T-helper 1 cell treated with Interleukin-12 subunit alpha and Interleukin-12 subunit beta and Interleukin-4 antibody, amounts not matched to agents 30 μg/mL and 1 μg/mL, for 36 hours (primary cell): ENCODE data around the gene KIFC1.
"Not testable (repeated sequence)": the region's sequence is repeated elsewhere in the genome, so short reads cannot be mapped to it uniquely, and the experiment has no call there.

Experiments
- H3K27ac Mint-ChIP-seq: one replicate; pipeline ENCODE4 v1.8.0; 2021; ENCODE audit warnings: mild to moderate bottlenecking, mixed read lengths
- H3K27me3 Mint-ChIP-seq: one replicate; pipeline ENCODE4 v1.8.0; 2021; ENCODE audit warnings: low read depth, mixed read lengths
- H3K36me3 Mint-ChIP-seq: one replicate; pipeline ENCODE4 v1.8.0; 2021; ENCODE audit warnings: low read depth, mixed read lengths
- H3K4me1 Mint-ChIP-seq: one replicate; pipeline ENCODE4 v1.8.0; 2021; ENCODE audit warnings: low read depth, mixed read lengths
- H3K4me3 Mint-ChIP-seq: one replicate; pipeline ENCODE4 v1.8.0; 2021; ENCODE audit warnings: mild to moderate bottlenecking, moderate library complexity, mixed read lengths
- H3K9me3 Mint-ChIP-seq: one replicate; pipeline ENCODE4 v1.8.0; 2021; ENCODE audit warnings: mixed read lengths

Gene KIFC1

DNA sequence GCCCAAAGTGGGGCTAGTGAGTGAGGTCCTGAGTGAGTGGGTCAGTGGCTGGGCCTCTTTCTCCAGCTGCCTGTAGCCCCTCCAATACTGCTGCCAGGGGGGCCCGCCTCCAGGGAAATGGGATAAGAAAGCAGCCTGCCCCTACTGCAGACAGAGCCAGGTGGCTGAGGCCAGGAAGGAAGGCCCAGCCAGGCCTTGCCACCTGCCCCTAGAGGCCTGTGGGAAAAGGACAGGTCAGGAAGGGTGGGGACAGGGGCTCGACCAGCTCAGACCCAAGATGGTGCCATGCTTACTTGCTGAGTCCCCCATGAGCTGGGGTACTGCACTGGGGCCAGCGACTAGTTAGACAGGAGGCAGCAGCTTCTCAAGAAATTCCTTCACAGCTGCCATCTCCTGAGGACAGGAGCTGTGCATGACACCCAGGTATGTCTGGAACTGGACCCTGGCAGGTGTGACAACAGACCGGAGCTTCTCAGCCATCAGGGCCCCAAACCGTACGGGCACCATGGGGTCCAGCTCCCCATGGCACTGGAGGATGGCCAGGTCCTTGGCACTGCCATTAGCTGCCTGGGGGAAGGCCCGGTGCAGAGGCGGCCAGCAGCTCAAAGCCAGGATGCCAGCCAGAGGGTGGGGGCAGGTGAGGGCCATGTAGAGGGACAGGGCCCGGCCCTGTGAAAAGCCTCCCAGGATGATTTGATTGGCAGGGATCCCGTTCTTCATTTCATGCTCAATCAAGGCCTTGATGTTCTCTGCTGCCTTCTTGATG is 26.2 kb upstream of the KIFC1 start:
- not testable (repeated sequence) for H3K27me3 Mint-ChIP-seq, H3K9me3 Mint-ChIP-seq, H3K4me3 Mint-ChIP-seq, H3K36me3 Mint-ChIP-seq, H3K27ac Mint-ChIP-seq, H3K4me1 Mint-ChIP-seq

DNA sequence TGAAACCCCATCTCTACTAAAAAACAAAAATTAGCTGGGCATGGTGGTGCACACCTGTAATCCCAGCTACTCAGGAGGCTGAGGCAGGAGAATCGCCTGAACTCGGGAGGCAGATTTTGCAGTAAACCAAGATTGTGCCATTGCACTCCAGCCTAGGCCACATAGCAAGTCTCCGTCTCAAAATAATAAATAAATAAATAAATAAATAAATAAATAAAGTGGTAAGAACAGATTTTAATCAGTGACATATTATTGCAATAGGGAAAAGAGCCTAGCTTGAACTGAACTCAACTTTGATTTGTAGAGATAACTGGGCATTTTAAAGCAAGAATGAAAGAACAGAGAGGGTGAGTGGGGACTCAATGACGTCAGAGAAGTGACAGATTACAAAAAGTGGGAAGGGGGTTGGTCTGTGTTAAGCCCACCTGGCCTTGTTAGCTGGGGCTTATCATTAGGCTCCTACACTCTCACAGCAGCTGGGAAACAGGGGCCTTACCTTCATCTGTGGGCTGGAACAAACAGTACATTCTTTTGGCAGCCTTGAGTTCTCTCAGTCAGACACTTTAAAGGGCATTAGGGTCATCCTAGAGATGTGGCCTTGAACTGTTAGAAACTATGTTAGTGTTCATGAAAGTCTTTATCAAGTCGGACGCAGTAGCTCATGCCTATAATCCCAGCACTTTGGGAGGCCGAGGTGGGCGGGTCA is 24.5 kb upstream of the KIFC1 start:
- Mint-ChIP-seq H3K36me3 (no peaks in the 10 kb centered on the region), H3K4me3 (no peak overlapping the region), H3K4me1 (peaks cover 3% of the 10 kb centered on the region), H3K9me3 (no peaks in the 10 kb centered on the region), H3K27ac (no peak overlapping the region), H3K27me3 (no peaks in the 10 kb centered on the region)

DNA sequence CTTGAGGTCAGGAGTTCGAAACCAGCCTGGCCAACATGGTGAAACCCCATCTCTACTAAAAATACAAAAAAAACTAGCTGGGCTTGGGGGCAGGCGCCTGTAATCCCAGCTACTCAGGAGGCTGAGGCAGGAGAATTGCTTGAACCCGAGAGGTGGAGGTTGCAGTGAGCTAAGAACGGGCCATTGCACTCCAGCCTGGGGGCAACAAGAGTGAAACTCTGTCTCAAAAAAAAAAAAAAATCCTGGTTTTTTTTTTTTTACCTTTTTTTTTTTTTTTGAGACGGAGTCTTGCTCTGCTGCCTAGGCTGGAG is 24.0 kb upstream of the KIFC1 start:
- not testable (repeated sequence) for H3K36me3 Mint-ChIP-seq, H3K9me3 Mint-ChIP-seq, H3K4me3 Mint-ChIP-seq, H3K4me1 Mint-ChIP-seq, H3K27ac Mint-ChIP-seq, H3K27me3 Mint-ChIP-seq

DNA sequence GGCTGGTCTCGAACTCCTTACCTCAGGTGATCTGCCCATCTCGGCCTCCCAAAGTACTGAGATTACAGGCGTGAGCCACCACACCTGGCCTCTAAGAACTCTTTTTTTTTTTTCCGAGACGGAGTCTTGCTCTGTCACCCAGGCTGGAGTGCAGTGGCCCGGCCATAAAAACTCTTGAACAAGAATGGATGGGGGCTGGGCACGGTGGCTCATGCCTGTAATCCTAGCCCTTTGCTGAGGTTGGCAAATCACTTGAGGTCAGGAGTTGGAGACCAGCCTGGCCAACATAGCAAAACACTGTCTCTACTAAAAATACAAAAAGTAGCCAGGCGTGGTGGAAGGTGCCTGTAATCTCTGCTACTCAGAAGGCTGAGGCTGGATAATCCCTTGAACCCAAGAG is 19.7 kb upstream of the KIFC1 start:
- not testable (repeated sequence) for H3K9me3 Mint-ChIP-seq, H3K4me3 Mint-ChIP-seq, H3K27ac Mint-ChIP-seq

DNA sequence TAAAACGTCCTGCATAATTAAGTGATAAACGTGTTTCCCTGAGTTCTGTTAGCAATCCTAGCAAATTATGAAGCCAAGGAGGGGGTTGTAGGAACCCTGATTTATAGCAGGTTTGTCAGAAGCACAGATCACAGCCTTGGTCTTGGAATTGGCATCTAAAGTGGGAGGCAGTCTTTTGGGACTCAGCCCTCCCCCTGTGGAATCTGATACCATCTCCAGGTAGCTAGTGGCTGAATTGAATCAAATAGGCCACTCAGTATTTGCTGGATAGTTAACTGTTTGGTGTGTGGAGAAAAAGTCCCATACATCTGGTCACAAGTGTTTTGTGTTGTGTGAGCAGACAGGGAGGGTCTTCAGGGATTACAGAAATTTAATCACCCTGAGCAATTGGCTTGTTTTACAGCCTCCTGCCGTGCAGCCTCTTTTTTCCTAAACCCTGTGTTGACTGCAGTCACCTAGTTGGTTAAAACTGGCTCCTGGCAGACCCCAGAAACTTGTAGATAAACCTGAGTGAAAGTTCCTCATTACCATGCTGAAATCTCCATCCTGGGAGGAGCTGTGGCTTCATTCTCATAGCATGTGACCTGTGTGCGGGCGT is 19.0 kb upstream of the KIFC1 start:
- Mint-ChIP-seq H3K9me3 (no peaks in the 10 kb centered on the region), H3K4me1 (no peaks in the 10 kb centered on the region), H3K27ac (no peak overlapping the region), H3K4me3 (no peak overlapping the region), H3K27me3 (no peaks in the 10 kb centered on the region), H3K36me3 (no peaks in the 10 kb centered on the region)

More for the DNA sequence above, 19.7 kb upstream of the KIFC1 start:
- not testable (repeated sequence) for H3K27me3 Mint-ChIP-seq, H3K4me1 Mint-ChIP-seq, H3K36me3 Mint-ChIP-seq

DNA sequence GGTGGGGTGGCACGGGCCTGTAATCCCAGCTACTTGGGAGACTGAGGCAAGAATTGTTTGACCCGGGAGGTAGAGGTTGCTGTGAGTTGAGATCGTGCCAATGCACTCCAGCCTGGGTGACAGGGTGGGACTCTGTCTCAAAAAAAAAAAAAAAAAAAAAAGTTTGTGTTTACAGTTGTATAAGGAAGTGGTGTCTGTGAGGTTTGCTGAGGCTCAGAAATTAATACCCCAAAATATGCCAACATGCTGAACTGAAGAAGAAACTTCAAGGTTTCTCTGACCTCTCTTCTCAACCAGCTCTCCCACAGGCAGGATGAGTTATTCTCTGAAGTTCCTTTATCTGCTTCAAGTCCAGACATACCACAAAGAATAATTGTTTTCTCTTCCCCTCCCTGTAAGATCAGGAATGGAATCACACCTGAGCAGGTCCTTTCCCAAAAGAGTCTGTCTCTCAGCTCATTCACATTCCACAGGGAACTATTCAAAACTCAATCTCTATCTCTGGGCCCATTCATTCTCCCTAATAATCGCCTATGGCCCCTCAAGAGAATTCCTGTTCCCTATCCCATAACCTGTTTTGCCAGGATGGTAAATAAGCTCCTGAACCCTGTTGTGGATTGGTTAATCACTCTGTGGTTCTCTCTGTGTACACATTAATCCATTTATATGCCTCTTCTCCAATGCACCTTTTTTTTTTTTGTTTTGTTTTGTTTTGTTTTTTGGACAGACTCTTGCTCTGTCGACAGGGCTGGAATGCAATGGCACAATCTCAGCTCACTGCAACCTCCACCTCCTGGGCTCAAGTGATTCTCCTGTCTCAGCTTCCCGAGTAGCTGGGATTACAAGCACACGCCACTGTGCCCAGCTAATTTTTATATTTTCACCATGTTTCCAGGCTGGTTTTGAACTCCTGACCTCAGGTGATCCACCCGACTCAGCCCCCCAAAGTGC is 17.4 kb upstream of the KIFC1 start:
- no peaks in the 10 kb centered on the region for H3K4me1 Mint-ChIP-seq
- no peak overlapping the region for H3K4me3 Mint-ChIP-seq
- H3K36me3 Mint-ChIP-seq, result no peaks in the 10 kb centered on the region
- H3K9me3 Mint-ChIP-seq, result no peaks in the 10 kb centered on the region
- no peak overlapping the region for H3K27ac Mint-ChIP-seq
- H3K27me3 Mint-ChIP-seq, result no peaks in the 10 kb centered on the region

DNA sequence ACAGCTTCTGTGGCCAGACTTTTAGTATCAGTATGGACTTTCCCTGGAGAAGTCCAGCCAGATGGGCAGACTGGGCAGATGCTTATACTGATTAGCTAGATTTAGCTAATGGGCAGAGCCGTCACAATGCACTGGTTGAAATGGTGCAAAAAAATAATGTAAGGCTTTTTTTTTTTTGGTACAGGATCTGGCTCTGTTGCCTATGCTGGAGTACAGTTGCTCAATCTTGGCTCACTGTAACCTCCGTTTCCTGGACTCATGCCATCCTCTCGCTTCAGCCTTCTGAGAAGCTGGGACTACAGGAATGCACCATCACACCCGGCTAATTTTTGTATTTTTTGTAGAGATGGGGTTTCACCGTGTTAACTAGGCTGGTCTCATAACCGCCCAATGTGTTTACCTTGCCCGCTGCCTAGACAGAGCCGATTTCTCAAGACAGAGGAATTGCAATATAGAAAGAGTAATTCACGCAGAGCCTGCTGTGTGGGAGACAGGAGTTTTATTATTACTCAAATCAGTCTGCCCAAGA is 16.4 kb upstream of the KIFC1 start:
- H3K9me3 Mint-ChIP-seq, result no peaks in the 10 kb centered on the region
- H3K4me3 Mint-ChIP-seq, result no peak overlapping the region
- H3K4me1 Mint-ChIP-seq, result no peaks in the 10 kb centered on the region
- no peaks in the 10 kb centered on the region for H3K36me3 Mint-ChIP-seq
- no peak overlapping the region for H3K27ac Mint-ChIP-seq
- no peaks in the 10 kb centered on the region for H3K27me3 Mint-ChIP-seq

DNA sequence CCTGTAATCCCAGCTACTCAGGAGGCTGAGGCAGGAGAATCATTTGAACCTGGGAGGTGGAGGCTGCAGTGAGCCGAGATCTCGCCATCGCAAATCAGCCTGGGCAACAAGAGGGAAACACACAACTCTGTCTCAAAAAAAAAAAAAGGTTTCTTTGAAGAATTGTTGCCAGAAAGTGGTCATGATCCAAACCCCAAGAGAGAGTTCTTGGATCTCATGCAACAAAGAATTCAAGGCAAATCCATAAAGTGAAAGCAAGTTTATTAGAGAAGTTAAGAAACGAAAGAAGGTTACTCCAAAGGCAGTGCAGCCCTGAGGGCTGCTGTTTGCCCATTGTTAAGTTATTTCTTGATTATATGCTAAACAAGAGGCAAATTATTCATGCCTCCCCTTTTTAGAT is 14.5 kb upstream of the KIFC1 start:
- H3K4me3 Mint-ChIP-seq, result no peak overlapping the region
- H3K36me3 Mint-ChIP-seq, result no peaks in the 10 kb centered on the region
- no peak overlapping the region for H3K27ac Mint-ChIP-seq
- H3K27me3 Mint-ChIP-seq, result peaks cover 6% of the 10 kb centered on the region
- H3K4me1 Mint-ChIP-seq, result no peaks in the 10 kb centered on the region
- H3K9me3 Mint-ChIP-seq, result no peaks in the 10 kb centered on the region

DNA sequence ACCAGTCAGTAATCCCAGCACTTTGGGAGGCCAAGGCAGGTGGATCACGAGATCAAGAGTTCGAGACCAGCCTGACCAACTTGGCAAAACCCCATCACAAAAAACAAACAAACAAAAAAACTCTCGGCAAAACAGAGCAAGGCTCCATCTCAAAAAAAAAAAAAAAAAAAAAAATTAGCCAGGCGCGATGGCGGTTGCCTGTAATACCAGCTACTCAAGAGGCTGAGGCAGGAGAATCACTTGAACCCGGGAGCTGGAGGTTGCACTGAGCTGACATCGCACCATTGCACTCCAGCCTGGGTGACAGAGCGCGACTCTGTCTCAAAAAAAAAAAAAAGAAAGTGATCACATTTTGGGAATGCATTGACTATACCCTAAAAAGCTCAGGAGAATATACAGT is 12.4 kb upstream of the KIFC1 start:
- H3K4me3 Mint-ChIP-seq, H3K36me3 Mint-ChIP-seq, H3K27ac Mint-ChIP-seq, H3K9me3 Mint-ChIP-seq, H3K4me1 Mint-ChIP-seq, H3K27me3 Mint-ChIP-seq: not testable (repeated sequence)

DNA sequence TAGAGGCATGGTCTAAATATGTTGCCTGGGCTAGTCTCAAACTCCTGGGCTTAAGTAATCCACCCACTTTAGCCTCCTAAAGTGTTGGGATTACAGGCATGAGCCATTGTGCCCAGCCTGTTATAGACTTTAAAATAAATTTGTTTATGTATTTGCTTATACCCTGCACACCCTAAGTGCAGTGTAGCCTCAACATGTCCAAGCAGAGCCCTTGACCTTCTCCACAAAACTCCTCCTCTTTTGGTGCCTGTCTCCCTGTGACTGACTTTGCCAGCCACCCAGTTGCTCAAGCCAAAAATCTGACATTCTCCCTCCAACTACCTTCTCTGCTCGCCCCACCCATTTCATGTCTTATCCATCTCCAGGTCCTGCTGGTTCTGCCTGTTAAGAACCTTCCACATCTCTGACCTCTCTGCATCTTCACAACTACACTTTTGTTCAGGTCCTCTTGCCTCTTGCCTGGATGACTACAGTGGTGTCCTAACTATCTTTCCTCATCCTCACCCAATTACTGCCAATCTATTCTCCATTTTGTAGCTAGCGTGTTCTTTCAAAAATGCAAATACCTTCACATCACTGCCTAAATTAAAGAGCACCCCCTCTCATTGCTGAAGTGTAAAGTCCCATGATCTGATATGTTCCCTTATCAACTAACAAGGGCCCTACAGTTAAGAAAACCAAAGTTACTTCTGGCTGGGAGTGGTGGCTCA is 11.2 kb upstream of the KIFC1 start:
- no peak overlapping the region for H3K27ac Mint-ChIP-seq
- no peaks in the 10 kb centered on the region for H3K4me1 Mint-ChIP-seq
- no peaks in the 10 kb centered on the region for H3K9me3 Mint-ChIP-seq
- H3K36me3 Mint-ChIP-seq, result no peaks in the 10 kb centered on the region
- H3K27me3 Mint-ChIP-seq, result peaks cover 6% of the 10 kb centered on the region
- H3K4me3 Mint-ChIP-seq, result no peak overlapping the region

DNA sequence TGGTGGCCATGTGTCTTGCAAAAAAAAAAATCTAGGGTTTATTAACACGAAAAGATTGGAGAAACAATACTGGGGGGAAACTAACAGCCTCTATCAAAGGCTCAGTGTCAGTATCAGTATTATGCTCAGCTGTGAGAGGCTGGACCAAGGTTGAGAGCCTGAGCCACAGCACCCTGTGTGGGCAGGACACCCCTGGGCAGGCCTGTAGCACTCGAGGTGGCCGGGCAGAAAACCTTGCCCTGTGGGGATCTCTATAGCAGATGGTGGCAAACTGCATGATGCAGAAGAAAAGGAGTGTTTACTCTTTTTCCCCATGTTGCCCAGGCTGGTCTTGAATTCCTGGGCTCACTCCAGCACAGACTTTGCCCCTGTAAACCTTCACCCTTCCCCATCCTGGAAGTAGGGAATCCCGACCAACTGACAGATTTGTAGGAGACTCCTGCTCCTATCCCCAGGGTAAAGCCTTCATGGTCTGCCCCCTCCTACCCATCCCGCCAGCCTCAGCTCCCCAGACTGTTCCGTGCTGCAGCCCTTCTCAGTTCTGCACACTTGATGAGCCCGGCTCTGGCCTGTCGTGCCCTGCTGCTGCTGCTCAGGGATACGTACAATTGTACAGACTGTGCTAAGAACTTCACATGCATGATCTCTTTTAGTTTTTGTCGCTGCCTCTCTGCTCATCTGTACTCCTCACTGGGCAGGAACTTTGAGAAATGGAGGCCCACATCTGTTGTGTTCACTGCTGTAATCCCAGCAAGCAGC is 8.0 kb upstream of the KIFC1 start:
- Mint-ChIP-seq H3K27ac (no peak overlapping the region), H3K9me3 (no peaks in the 10 kb centered on the region), H3K27me3 (peaks cover 6% of the 10 kb centered on the region)

DNA sequence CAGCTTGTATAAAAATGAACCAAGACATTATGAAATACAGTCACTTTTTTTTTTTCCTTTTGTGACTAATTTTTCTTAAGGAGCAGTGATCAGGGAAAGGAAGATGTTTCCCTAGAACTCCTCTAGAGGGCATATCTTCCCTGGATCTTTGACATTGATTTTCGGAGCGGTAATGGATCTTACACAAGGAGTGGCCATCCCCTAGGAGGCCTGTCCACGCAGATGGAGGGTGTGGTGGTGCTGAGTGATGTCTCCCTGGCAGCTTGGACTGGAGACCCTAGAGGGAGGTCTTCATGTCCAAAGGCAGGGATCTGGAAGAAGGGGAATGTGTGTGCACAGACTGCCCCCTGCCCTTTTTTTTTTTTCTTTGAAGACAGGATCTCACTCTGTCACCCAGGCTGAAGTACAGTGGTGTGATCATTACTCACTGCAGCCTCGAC is 7.0 kb upstream of the KIFC1 start:
- Mint-ChIP-seq H3K27ac (no peak overlapping the region), H3K4me1 (no peaks in the 10 kb centered on the region), H3K27me3 (peaks cover 6% of the 10 kb centered on the region), H3K36me3 (no peaks in the 10 kb centered on the region), H3K9me3 (no peaks in the 10 kb centered on the region), H3K4me3 (no peak overlapping the region)

More for the DNA sequence above, 8.0 kb upstream of the KIFC1 start:
- no peaks in the 10 kb centered on the region for H3K4me1 Mint-ChIP-seq
- no peaks in the 10 kb centered on the region for H3K36me3 Mint-ChIP-seq
- no peak overlapping the region for H3K4me3 Mint-ChIP-seq

DNA sequence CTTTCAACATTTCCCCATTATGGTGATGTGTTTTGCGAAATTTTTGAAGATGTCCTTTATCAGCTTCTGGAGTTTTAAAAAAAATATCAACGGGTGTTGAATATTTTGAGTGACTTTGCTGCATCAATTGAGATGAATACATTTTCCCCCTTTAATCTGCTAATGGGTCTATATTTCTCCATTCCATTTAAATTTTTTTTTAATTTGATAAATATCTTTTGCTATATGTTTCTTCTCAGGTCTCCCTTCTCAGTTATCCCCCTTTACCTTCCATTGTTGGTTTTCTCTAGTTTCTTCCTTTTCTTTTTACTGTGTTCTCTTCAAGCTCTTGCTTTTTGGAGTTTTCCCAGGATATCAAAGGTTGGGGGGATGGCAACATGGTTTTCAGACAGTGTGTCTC is 1.4 kb upstream of the KIFC1 start:
- Mint-ChIP-seq H3K9me3 (no peaks in the 10 kb centered on the region), H3K4me3 (no peak overlapping the region), H3K27ac (no peak overlapping the region), H3K36me3 (peaks cover 13% of the 10 kb centered on the region), H3K4me1 (peaks cover 32% of the 10 kb centered on the region), H3K27me3 (peaks cover 4% of the 10 kb centered on the region)
